ENCODE data around the gene FSIP1.

FSIP1 gene

GRCh38 chr15:39792844-39793335, 10.2 kb upstream of the FSIP1 start:
- no peak for DNase-seq (ENCODE audit: extremely low read depth in 1 of 2, low read depth in 1 of 2)

GRCh38 chr15:39792025-39792843, 9.6 kb upstream of the FSIP1 start:
- DNase-seq (ENCODE audit: extremely low read depth in 1 of 2, low read depth in 1 of 2): no peak

GRCh38 chr15:39789736-39790135, 7.1 kb upstream of the FSIP1 start:
- no peak for DNase-seq (ENCODE audit: extremely low read depth in 1 of 2, low read depth in 1 of 2)

GRCh38 chr15:39788800-39789565, 6.3 kb upstream of the FSIP1 start:
- DNase-seq (ENCODE audit: extremely low read depth in 1 of 2, low read depth in 1 of 2): no peak

- DNase-seq (ENCODE audit: extremely low read depth in 1 of 2, low read depth in 1 of 2): peak in 1 of 2 donors; percentile 15
These were observed 5.5 kb upstream of the FSIP1 start for GRCh38 chr15:39788108-39788507.

GRCh38 chr15:39787479-39787878, 4.8 kb upstream of the FSIP1 start:
- no peak for DNase-seq (ENCODE audit: extremely low read depth in 1 of 2, low read depth in 1 of 2)

- no peak for DNase-seq (ENCODE audit: extremely low read depth in 1 of 2, low read depth in 1 of 2)
These were observed 3.9 kb upstream of the FSIP1 start for GRCh38 chr15:39786447-39787056.

GRCh38 chr15:39785841-39786240, 3.2 kb upstream of the FSIP1 start:
- DNase-seq (ENCODE audit: extremely low read depth in 1 of 2, low read depth in 1 of 2): no peak

GRCh38 chr15:39785139-39785538, 2.5 kb upstream of the FSIP1 start:
- DNase-seq (ENCODE audit: extremely low read depth in 1 of 2, low read depth in 1 of 2): no peak

GRCh38 chr15:39784638-39785037, 2.0 kb upstream of the FSIP1 start:
- DNase-seq (ENCODE audit: extremely low read depth in 1 of 2, low read depth in 1 of 2): no peak

- no peak for DNase-seq (ENCODE audit: extremely low read depth in 1 of 2, low read depth in 1 of 2)
These were observed 1.5 kb upstream of the FSIP1 start for GRCh38 chr15:39784125-39784524.

- DNase-seq (ENCODE audit: extremely low read depth in 1 of 2, low read depth in 1 of 2): no peak
These were observed 691 bp upstream of the FSIP1 start for GRCh38 chr15:39783244-39783820.

GRCh38 chr15:39781967-39782302, 706 bp downstream of the FSIP1 start:
- no peak for DNase-seq (ENCODE audit: extremely low read depth in 1 of 2, low read depth in 1 of 2)

- no peak for DNase-seq (ENCODE audit: extremely low read depth in 1 of 2, low read depth in 1 of 2)
These were observed 1.3 kb downstream of the FSIP1 start for GRCh38 chr15:39781147-39781966.

- no peak for DNase-seq (ENCODE audit: extremely low read depth in 1 of 2, low read depth in 1 of 2)
These were observed 4.6 kb downstream of the FSIP1 start for GRCh38 chr15:39778021-39778420.

- DNase-seq (ENCODE audit: extremely low read depth in 1 of 2, low read depth in 1 of 2): no peak
These were observed 5.1 kb downstream of the FSIP1 start for GRCh38 chr15:39777496-39777895.

- no peak for DNase-seq (ENCODE audit: extremely low read depth in 1 of 2, low read depth in 1 of 2)
These were observed 6.6 kb downstream of the FSIP1 start for GRCh38 chr15:39776068-39776467.

GRCh38 chr15:39774688-39775267, 7.9 kb downstream of the FSIP1 start:
- no peak for DNase-seq (ENCODE audit: extremely low read depth in 1 of 2, low read depth in 1 of 2)

- DNase-seq (ENCODE audit: extremely low read depth in 1 of 2, low read depth in 1 of 2): no peak
These were observed 11.6 kb downstream of the FSIP1 start for GRCh38 chr15:39770748-39771689.
